B cell (primary cell): ENCODE measurements around the gene TMEM209. TPM values are rescaled to one million over a fixed set of nuclear protein-coding genes. Genes with fewer than 3 reads are reported as not detected.
A peak's percentile ranks its signal among the peaks of the same experiment; 100 is the strongest.

ENCODE experiments used
- ATAC-seq: fragments of 200-7000 bp; cut with Tn5 transposase; one replicate; pipeline ENCODE4 v1.10.0; 2021; ENCODE audit warnings: low read depth, mild to moderate bottlenecking, moderate number of reproducible peaks, moderate library complexity
- CTCF ChIA-PET: fragments of 350-600 bp; sonication (Branson Sonifier 250); formaldehyde crosslinking; loops from one replicate; lab custom pipeline; 2021; ENCODE audit warnings: antibody characterized with exemption, inconsistent platforms; lab: Charles Lee
- POLR2A ChIA-PET: fragments of 350-600 bp; sonication (Branson Sonifier 250); formaldehyde crosslinking; loops from one replicate; lab custom pipeline; 2021; ENCODE audit warnings: antibody characterized with exemption; lab: Charles Lee
- DNase-seq: peaks from one replicate; pipeline ENCODE4 v3.0.0; 2013
- H2AFZ ChIP-seq: 2 replicates; pipeline ENCODE4 v1.6.1; 2012; ENCODE audit warnings: mild to moderate bottlenecking, low read depth, low read length; ENCODE audit not compliant: insufficient read depth, poor library complexity, severe bottlenecking
- H3K27ac ChIP-seq, 2 donors: 1 replicate in 1 of 2; 2 replicates in 1 of 2; pipeline ENCODE4 v1.5.1; 2012 to 2013; ENCODE audit warnings: low read length in 2 of 2, mild to moderate bottlenecking in 2 of 2, moderate library complexity in 1 of 2
- H3K27me3 ChIP-seq, 4 experiments: fragments of 200-600 bp in 1 of 4; sonication (generic) in 1 of 4; replicated peaks in 1 of 4; 1 replicate in 2 of 4; 2 replicates in 2 of 4; pipeline versions ENCODE4 v1.6.1 to v1.7.0; 2013 to 2016; ENCODE audit warnings: low read length in 3 of 4, mild to moderate bottlenecking in 2 of 4, mixed read lengths in 1 of 4, moderate library complexity in 1 of 4; ENCODE audit not compliant: insufficient read depth in 4 of 4, control insufficient read depth in 3 of 4; ENCODE audit errors: control extremely low read depth in 1 of 4
- H3K36me3 ChIP-seq, 2 experiments: replicated peaks in 1 of 2; 1 replicate in 1 of 2; 2 replicates in 1 of 2; pipeline versions ENCODE4 v1.6.1 to v1.7.1; 2013; ENCODE audit warnings: low read length in 1 of 2; ENCODE audit not compliant: insufficient read depth in 2 of 2, control insufficient read depth in 1 of 2; ENCODE audit errors: control extremely low read depth in 1 of 2, extremely low read depth in 1 of 2
- H3K4me1 ChIP-seq, 2 donors: fragments of 200-600 bp in 1 of 2; sonication (generic) in 1 of 2; 1 replicate in 1 of 2; 2 replicates in 1 of 2; pipeline versions ENCODE4 v1.5.1 to v1.6.1; 2013 to 2017; ENCODE audit warnings: low read length in 2 of 2; ENCODE audit not compliant: control insufficient read depth in 2 of 2, insufficient read depth in 2 of 2
- H3K4me2 ChIP-seq: replicated peaks from 2 replicates; pipeline ENCODE3; 2012; ENCODE audit warnings: mild to moderate bottlenecking, low read depth, low read length; ENCODE audit not compliant: poor library complexity, severe bottlenecking
- H3K4me3 ChIP-seq, 5 experiments: fragments of 200-600 bp in 1 of 5; sonication (generic) in 1 of 5; 1 replicate in 3 of 5; 2 replicates in 2 of 5; pipeline versions ENCODE4 v1.5.1 to v1.7.0; 2011 to 2016; ENCODE audit warnings: low read length in 4 of 5, mild to moderate bottlenecking in 4 of 5, low read depth in 2 of 5, control low read depth in 1 of 5, moderate library complexity in 1 of 5; ENCODE audit not compliant: insufficient read depth in 1 of 5; ENCODE audit errors: control extremely low read depth in 1 of 5, extremely low read depth in 1 of 5
- H3K79me2 ChIP-seq: fragments of 200-600 bp; sonication (generic); one replicate; pipeline ENCODE4 v1.6.0; 2016; ENCODE audit warnings: low read length; ENCODE audit not compliant: control insufficient read depth, insufficient read depth
- H3K9ac ChIP-seq: fragments of 200-600 bp; sonication (generic); 2 replicates; pipeline ENCODE4 v1.6.1; 2017; ENCODE audit warnings: mild to moderate bottlenecking, low read length, moderate library complexity
- H3K9me3 ChIP-seq, 3 donors: one replicate each; pipeline versions ENCODE4 v1.6.1 to v1.7.1; 2013; ENCODE audit warnings: low read length in 2 of 3; ENCODE audit not compliant: control insufficient read depth in 2 of 3, insufficient read depth in 1 of 3; ENCODE audit errors: control extremely low read depth in 1 of 3
- H4K20me1 ChIP-seq: 2 replicates; pipeline ENCODE4 v1.6.0; 2012; ENCODE audit warnings: mild to moderate bottlenecking, low read length; ENCODE audit not compliant: insufficient read depth, control insufficient read depth, poor library complexity, severe bottlenecking
- H3K27ac Mint-ChIP-seq: one replicate; pipeline ENCODE4 v1.8.0; 2021; ENCODE audit warnings: mixed read lengths
- H3K27me3 Mint-ChIP-seq: one replicate; pipeline ENCODE4 v1.8.0; 2021; ENCODE audit warnings: mixed read lengths
- H3K4me1 Mint-ChIP-seq: one replicate; pipeline ENCODE4 v1.8.0; 2021; ENCODE audit warnings: mixed read lengths
- H3K4me3 Mint-ChIP-seq: one replicate; pipeline ENCODE4 v1.8.0; 2021; ENCODE audit warnings: mixed read lengths
- H3K9me3 Mint-ChIP-seq: one replicate; pipeline ENCODE4 v1.8.0; 2022; ENCODE audit warnings: mixed read lengths; ENCODE audit not compliant: insufficient read depth
- EZH2 ChIP-seq: IDR thresholded peaks from 2 replicates; pipeline ENCODE4 v1.6.1; 2012; ENCODE audit warnings: borderline replicate concordance, low read depth, mild to moderate bottlenecking, moderate library complexity, low read length; ENCODE audit not compliant: insufficient read depth, poor library complexity, severe bottlenecking
- WGBS: methylation state at CpG from one replicate; pipeline ENCODE4 v1.1.5; 2013; ENCODE audit warnings: missing lambda C conversion rate; ENCODE audit not compliant: insufficient coverage; 5-methylcytosine and 5-hydroxymethylcytosine counted together
- intact Hi-C: fragments of 100-400 bp; cut with micrococcal nuclease; formaldehyde crosslinking; loops from one replicate; pipeline ENCODE4 v1.10.0; 2022
- polyA plus RNA-seq: library from polyadenylated mRNA; depleted of rRNA; stranded (reverse); fragments of >200 nt; gene quantifications from 2 replicates; pipeline ENCODE4 v1.2.3, GENCODE V29; 2012
- total RNA-seq, 2 donors: library from RNA; stranded (reverse); fragments of 120-200 nt in 1 of 2; gene quantifications; 1 replicate in 1 of 2; 2 replicates in 1 of 2; pipeline versions ENCODE4 v1.2.3 to v1.2.4, GENCODE V29; 2013 to 2022
- TF ChIP-seq, protein P1 (sequence below): fragments of 200-600 bp; IDR thresholded peaks from one replicate; pipeline ENCODE4 v1.8.0; 2022; ENCODE audit warnings: antibody characterized with exemption, mild to moderate bottlenecking

The TMEM209 gene
- total and polyA plus RNA-seq, 2 donors (not counting 1 experiment from before 2014, with no cell fraction given): 15.8 to 35.8 TPM

GRCh38 chr7:130160023-130160422, 45.2 kb downstream of the TMEM209 start:
- TF ChIP-seq, protein P1, sequence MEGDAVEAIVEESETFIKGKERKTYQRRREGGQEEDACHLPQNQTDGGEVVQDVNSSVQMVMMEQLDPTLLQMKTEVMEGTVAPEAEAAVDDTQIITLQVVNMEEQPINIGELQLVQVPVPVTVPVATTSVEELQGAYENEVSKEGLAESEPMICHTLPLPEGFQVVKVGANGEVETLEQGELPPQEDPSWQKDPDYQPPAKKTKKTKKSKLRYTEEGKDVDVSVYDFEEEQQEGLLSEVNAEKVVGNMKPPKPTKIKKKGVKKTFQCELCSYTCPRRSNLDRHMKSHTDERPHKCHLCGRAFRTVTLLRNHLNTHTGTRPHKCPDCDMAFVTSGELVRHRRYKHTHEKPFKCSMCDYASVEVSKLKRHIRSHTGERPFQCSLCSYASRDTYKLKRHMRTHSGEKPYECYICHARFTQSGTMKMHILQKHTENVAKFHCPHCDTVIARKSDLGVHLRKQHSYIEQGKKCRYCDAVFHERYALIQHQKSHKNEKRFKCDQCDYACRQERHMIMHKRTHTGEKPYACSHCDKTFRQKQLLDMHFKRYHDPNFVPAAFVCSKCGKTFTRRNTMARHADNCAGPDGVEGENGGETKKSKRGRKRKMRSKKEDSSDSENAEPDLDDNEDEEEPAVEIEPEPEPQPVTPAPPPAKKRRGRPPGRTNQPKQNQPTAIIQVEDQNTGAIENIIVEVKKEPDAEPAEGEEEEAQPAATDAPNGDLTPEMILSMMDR: no peak
- TF ChIP-seq EZH2: no peak
- peaks cover 6 to 21% of the 10 kb centered on the region in 2 experiments for H3K36me3 ChIP-seq
- H3K4me2 ChIP-seq: no peak overlapping the region
- no peak overlapping the region for H2AFZ ChIP-seq
- H3K79me2 ChIP-seq: no peaks in the 10 kb centered on the region
- H3K27ac ChIP-seq: no peak overlapping the region
- no peak overlapping the region for H3K4me3 ChIP-seq
- no peaks in the 10 kb centered on the region for H3K9me3 Mint-ChIP-seq
- DNase-seq (no peak), ATAC-seq (no peak)
- no peaks in the 10 kb centered on the region for H3K4me1 Mint-ChIP-seq
- intact Hi-C loops: no loop called here
- peaks cover 0 to 25% (median 5%) of the 10 kb centered on the region in 3 donors for H3K9me3 ChIP-seq
- POLR2A ChIA-PET: no interaction called here
- CTCF ChIA-PET: interaction anchor here (1.0 kb wide), 1 partner anchor 11 kb away, joined by 3 read pairs; no protein-coding TSS in a partner anchor
- no peak overlapping the region for H3K9ac ChIP-seq
- H3K27me3 Mint-ChIP-seq: no peaks in the 10 kb centered on the region
- WGBS: 92% methylated on average over 2 of the region's 2 CpGs
- H3K27me3 ChIP-seq: no peaks in the 10 kb centered on the region
- H4K20me1 ChIP-seq: no peaks in the 10 kb centered on the region
- no peak overlapping the region for H3K4me3 Mint-ChIP-seq
- H3K4me1 ChIP-seq: no peaks in the 10 kb centered on the region
- no peak overlapping the region for H3K27ac Mint-ChIP-seq

GRCh38 chr7:130157700-130158099, 47.5 kb downstream of the TMEM209 start:
- Histone ChIP-seq H3K27me3 (no peaks in the 10 kb centered on the region), H3K9me3 (peaks cover 0 to 26% (median 5%) of the 10 kb centered on the region in 3 donors), H3K4me3 (no peak overlapping the region), H4K20me1 (no peaks in the 10 kb centered on the region), H3K9ac (no peak overlapping the region), H3K79me2 (no peaks in the 10 kb centered on the region), H3K4me2 (no peak overlapping the region), H3K27ac (no peak overlapping the region), H3K4me1 (peaks cover 3 to 12% of the 10 kb centered on the region in 2 donors), H3K36me3 (peaks cover 0 to 12% of the 10 kb centered on the region in 2 experiments), H2AFZ (no peak overlapping the region)
- H3K27me3 Mint-ChIP-seq: no peaks in the 10 kb centered on the region
- H3K9me3 Mint-ChIP-seq: no peaks in the 10 kb centered on the region
- 97% methylated on average over 5 of the region's 7 CpGs for WGBS
- intact Hi-C loops: no loop called here
- TF ChIP-seq, protein P1: no peak
- no peak for TF ChIP-seq EZH2
- DNase-seq (no peak), ATAC-seq (no peak)
- peak overlapping the region; percentile 50 for H3K27ac Mint-ChIP-seq
- ChIA-PET CTCF (no interaction called here), POLR2A (no interaction called here)
- peaks cover 2% of the 10 kb centered on the region for H3K4me1 Mint-ChIP-seq
- no peak overlapping the region for H3K4me3 Mint-ChIP-seq
